Cerebellar cortex (tissue), 1 donor: ENCODE results near the gene ETNK2.

Experiments
- DNase-seq: peaks from one replicate; pipeline ENCODE4 v3.0.0-alpha.2; 2015; ENCODE audit warnings: low spot score

The ETNK2 gene

DNA sequence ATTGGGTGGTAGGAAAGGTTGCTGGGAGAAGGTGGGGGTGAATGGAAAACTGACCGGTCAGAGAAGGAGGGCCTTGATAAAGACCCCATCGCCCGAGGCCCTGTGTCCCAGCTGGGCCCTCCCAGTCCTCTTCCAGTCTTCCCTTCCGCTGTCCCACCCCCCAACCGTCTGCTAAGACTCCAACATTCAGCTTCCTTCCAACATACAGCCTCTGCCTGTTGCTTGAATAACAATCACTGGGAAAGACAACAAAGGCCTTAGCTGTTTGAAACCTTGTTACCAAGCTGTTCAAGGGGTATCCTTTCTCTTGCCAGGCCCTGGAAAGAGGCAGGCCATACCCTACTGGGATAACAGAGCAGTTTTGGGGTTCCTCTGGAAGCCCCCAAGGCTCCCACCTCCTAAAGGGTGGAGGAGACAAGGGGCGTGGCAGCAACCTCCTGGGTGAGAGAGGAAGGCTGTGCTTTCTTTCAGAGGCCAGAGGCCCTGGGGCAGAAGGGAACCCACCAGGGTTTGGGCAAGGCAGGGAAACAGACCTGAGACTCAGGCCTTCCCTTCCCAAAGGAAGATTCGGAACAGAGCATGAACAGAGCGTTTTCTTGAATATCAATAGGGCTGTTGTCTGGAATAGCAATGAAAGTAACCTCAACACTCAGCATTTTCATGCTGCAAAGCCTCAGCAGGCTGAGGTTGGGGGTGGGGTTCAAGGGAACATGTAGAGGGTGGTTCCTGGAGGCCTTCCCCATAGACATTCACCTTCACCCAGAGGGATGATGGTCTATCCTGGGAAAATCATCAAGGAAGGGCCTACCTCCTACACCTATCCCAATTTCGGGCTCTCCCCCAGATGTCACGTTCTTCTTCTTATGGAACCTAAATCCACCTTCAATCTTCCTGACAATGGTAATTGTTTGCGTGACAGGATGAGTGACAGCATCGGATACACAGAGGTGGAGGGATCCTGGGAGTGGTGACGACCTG is 4.1 kb downstream of the ETNK2 start:
- DNase-seq, result no peak

DNA sequence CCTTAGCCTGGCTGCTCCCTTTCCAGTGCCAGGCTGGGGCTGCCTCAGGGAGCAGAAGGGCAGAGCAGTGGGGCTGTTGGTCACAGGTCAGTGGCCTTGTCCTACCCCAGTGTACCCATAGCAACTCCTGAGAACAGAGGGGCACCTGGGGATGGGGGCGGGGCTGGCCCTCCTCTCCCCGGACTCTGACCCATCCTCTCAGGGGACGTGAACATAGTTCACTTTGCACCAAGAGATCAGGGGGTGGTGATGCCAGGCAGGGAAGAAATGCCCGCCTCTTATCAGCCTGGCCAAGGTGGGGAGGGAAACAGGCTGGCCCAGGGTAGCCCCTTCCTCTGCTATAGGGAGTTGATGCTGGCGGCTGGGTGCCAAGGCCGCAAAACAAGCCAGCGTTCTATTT is 4.9 kb downstream of the ETNK2 start:
- DNase-seq, result no peak

DNA sequence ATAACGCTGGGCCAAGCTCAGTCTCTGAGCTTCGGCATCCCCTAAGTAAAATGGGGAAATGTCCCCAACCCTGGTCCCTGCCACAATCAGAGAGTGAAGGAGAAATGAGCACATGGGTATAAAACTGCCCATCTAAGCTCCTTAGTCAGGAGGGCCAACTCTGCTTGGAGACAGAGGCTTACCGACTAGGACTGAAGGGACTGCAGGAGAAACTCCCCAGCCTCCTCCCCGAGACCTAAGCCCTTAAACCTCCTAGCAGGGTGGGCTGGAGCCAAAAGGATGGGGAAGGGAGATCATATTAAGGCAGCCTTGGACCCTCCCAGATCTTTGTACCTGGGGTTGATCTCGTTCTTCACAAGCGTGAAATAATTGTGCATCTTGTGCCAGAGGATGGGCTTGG is 5.5 kb downstream of the ETNK2 start:
- DNase-seq, result no peak

DNA sequence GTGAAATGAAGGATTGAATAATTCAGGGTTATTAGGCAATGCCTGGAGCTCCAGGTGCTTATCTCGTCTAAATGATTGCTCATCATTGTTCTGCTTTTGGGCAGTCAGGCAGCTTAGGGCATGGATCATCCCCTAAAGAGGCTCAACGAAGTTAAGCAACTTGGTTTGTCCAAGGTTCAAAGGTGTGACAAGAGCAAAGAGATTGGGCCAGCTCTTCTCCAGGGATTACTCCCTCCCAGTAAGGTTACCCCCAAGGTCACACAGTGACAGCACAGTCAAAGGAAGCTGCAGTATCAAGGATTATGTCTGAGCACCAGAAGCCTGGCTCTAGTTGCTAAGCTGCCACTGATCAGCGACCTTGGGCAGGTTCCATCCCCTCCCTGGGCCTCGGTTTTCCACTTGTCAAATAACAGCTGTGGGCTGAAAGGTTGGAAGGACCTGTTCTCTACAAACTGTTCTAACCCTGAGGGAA is 6.8 kb downstream of the ETNK2 start:
- no peak for DNase-seq

DNA sequence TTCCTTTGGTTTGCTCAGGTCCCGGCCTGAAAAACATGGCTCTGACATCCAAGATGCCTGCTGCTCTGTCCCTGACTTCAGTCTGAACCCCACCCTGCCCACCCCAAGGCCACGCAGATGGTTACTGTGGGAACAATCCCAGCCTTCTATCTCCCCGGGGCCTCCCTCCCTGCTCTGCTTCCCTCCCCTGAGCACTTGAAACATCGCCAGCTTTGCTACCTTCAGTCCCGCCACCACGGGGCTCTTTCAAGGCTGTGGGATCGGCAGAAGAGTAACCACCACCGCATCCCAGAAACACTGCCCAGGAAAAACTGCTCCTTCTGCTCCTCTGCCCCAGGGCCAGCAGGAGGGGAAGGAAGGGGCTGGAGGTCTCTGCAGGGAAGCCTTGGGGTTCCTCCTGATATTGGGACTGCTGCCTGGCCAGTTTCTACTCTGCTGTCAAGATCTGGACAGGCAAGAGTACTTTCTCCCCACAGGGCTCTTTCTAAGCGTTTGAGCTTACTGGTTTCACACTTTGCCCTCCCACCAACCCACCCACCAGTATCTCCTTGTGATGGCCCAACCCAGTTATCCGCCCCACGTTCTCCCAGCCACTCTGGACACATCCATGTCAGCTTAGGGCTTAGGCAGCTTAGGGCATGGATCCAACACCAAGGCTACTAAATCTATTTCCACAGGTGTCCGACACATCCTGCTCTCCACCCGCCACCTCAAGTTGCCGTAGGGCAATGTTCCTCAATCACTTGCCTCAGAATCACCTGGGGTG is 8.4 kb downstream of the ETNK2 start:
- no peak for DNase-seq

DNA sequence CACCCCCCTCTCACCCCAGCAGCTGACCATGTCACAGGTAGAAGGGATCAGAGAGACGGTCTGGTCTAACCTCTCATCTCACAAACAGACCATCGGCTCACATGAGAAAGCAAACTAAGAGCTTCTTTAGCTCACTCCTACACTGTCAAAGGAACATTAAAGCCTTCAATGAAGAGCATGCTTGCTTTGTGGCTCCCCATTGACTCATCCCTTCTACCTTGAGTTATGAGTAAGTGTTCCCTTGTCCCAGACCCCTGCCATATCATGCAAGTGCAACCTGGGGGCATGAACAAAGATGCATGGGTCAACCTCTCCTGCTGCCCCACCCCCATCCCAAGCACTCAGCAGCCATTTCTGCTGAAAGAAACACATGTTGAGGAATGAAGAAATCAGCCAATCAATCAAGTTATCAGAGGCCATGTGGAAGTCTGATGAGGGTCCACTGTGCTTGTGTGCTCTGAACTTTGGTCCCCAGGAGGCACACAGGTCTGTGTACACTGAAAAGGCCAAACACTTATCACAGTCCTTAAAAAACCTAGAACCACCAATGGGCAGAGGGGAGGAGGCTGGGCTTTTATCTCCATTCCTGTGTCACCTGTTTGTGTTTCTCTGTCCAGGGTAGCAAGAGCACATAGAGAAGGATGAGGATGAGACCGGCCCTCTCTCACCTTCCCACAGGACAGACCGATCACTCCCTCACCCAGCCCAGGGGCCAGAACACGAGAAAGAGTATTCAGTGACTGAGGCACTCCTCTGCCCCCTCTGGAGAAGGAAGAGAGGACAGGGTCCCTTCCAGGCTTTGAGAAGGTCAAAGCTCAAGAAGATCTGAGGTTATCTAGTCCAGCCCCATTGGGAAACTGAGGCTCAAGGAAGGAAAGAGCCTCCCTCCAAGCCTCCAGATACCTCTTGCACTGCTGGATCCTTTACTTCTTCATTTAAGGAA is 9.5 kb downstream of the ETNK2 start:
- DNase-seq, result no peak

DNA sequence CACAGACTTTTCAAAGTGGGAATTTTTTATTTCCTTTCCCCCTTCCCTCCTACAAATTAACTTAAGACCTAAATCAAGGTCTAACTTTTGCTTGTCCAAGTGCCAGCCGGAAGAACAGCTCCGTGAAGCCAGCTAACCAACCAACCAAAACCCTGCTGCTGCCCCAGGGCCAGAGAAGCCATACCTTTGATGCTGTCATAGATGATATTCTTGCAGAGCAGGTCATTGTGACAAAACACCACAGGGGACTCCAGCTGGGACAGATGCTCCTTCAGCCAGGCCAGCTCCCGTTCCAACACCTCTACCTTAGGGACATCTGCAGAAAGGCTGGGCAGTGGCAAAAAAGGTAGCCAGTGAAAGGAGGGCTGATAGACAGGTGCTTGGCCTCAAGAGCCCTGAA is 10.7 kb downstream of the ETNK2 start:
- DNase-seq, result no peak

DNA sequence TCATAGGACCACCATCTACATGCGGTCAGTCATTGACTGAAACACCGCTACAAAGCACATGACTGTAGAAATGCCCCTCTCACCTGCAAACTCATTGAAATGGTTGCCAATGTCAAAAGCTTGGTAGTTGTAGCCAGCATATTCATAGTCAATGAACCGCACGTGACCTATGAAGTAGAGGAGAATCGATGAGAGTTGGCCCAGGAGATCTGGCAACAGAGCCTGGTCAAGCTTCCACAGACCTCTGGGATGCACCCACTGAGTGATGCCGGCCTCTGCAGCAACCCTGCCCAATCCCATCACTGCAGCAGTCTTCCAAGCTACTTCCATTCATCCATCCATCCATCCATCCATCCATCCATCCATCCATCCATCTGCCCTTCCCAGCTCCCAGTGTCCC is 11.9 kb downstream of the ETNK2 start:
- DNase-seq, result no peak

DNA sequence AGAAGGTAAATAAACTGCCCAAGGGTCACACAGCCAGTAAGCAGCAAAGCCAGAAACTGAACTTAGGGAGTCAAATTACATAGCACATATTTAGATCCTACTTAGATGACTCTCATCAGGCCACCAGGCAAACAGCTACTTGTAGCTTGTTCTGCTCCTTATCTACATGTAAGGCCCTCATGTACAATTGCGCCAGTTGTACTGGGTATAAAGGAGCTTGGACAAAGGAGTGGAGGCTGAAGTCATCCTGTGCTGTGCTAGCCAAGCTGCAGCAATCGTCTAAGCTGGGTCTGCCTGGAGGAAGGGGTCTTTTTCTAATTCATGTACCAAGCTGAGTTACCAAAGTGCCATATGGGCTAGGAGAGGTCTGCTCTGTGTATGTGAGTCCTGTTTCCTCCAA is 12.8 kb downstream of the ETNK2 start:
- no peak for DNase-seq

DNA sequence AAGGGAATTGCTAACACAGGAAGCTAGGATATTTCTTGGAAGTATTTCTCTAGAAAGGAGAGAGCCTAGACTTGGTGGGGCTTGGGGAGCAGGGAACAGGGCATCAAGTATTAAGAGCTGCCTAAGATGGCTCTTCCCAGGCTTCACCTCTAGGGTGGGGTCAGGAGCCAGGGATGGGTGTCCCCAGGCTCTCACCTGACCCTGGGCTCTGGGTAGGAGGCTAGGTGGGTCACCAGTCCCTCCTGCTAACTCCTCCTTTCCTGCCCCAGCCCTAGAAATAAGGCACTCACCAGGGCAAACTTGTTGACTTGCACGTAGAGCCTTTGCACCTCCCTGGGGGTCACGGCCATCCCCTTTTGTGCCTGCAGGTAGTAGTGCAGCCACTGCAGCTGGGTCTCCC is 15.0 kb downstream of the ETNK2 start:
- DNase-seq, result no peak

DNA sequence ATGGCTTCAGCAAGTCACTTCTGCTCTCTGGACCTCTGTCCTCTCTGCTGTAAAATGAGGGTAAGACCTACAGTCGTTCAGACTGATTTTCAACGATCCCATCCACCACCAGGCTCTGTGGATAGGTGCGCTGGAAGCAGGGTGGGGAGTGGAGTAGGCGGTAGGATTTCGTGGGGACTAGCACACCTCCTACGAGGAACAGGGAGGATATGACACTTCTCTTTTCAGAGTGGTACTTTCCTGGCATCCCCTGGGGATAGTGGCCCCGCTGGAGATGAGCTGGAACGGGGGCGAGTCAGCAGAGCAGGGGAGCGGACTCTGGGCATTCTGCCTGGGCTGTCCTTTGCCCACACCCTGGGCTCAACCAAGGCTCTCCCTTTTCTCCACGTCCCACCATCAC is 17.7 kb downstream of the ETNK2 start:
- DNase-seq, result no peak

DNA sequence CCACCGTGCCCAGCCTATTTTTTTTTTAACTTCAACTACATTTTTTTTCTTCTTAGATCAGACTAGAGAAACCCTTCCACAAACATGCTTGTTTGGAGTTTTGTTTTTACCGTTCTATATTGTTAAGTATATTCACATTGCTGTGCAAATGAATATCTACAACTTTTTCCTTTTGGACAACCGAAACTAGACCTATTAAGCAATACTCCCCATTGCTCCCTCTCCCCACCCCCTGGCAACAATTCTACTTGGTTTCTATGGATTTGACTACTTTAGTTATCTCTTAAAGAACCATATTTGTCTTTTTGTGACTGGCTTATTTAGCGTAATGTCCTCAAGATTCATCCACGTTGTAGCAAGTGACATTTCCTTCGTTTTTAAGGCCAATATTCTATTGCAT is 19.1 kb downstream of the ETNK2 start:
- no peak for DNase-seq

DNA sequence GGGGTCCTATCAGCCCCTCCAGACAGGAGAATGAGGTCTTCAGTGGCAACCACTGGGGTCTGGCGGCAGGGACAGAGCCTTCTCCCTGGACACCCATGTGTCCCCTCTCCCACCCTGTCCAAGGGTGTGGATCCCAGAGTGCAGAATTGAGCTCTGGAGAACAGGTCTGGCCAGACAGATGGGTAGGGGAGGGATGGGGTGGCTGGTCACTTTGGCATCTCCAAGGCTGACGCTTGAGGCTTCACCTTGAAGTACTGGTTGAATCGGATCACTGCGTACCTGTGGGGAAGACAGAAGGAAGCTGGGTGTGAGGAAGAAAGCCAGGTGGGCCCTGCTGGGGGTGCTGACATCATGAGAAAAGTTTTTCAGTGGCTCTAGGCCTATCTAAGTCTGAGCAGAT is 19.9 kb downstream of the ETNK2 start:
- DNase-seq, result no peak

DNA sequence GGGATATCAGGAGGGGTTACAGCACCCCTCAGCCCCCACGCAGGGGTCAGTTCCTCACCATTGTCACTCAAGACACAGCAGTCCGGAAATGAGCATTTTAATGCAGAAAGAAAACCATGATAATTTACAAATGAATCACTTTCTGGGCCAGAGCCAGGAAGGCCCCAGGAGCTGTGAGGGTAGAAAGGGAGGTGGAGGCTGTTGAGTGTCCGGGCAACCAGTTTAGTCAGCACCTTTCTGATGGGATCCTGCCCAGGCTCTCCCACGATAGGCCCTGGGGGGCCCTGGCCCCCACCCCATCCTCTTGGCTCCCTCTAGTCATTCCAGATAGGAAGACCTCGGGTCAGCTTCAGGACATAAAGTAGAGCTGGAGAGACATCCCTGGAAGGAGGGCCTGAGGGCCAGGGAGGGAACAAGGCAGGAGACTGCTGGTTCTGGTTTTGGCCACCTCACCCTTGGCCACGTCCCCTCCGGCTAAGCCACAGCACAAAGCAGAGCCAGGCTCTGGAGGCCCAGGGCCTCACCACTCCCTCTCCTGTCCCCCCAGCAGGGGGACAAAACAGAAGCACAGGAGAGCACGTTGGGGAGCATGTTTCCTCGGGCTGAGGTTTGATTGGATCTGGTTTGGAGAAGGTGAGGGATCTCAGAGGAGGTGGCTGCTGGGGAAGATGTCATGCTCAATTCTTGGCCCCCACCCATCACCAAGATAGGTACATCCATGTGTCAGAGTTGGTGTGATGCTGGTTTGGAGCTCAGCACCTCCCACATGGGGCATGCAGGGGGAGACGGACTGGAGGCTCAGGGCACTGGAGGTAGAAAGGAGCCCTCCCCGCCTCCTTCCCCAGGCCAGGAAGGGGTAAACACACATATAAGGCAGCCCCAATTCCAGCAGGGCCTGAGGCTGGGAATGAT is 20.6 kb downstream of the ETNK2 start:
- no peak for DNase-seq

DNA sequence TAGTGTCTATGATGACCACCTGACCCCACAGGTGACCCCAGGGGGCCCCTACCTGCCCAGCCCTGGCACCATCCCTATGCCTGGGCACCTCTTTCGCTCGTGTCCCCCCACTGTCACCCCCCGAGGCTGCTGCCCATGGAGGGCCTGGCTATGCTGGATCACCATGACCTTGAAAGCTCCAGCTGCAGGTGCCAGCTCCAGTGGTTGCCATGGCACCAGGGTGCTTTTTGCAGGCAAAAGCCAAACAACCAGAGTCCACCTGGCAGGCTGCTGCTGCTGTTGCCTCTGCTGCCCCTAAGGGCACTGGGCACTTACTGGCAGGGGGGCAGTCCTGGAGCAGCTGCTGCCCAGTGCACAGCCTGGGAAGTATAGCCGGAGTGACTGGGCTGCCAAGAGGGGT is 21.7 kb downstream of the ETNK2 start:
- no peak for DNase-seq

DNA sequence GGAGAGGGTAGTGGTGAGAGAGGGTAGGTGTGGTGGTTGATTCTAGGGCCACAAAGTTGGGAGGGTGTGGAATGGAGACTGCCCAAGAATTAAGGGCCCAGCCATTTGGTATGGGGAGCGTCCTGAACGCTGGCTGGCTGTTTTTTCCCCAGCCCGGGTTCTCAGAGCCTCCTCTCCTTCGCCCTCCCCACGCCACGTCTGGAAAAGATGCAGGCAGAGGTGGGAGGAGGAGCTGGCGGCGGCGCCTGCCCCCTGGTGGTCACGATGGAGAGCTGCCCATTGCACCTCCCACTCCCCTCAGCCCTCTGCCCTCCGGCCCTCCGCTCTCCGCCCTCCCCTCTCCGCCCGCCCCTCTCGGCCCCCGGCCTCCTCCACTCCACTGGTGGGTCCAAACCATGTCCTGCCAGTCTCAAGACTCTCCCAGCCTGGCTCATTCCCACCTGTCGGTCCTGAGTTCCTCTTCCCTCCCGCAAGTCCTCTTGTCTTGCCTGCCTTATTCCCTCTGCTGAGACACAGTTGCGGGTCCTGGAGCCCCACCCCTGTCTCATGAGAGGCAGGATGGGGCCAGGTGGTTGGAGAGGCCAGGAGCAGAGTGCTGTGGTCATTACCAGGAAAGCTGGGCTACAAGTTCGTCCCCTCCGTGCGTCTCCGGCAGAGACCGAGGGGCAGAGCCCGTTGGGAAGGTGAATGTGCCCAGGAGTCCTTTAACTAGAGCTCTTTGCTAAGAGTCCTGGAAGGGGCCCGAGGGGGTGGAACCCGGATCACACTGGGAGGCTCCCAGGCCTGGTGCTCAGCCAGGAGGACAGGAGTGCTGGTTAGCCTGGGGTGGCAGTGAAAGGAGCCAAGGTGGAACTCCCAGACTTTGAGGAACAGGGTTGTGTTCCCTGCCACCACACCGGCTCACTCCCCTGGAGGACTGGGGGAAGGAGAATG is 22.6 kb downstream of the ETNK2 start:
- DNase-seq, result peak; percentile 67

DNA sequence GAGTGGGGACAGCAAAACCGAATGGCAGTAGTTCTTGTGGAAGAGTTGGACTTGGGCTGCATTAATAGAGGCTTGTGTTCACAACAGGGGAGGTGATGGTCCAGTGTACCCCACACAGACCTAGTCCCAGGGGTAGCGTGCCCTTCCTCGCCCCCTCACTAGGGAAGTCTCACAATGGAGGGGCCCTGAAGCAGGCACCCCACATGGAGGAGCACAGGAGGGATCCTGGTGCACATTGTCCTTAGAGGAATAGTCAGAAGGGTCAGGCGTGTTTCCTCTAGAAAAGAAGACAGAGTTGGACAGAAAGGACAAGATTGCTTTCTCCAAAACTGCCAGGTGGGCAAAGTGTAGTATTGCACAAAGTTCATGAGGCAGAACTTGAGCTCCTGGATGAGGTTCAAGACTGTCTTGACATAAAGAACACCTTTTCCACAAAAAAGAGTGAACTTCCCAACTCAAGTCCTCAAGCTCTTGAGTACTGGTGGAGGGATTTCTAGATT is 23.3 kb downstream of the ETNK2 start:
- no peak for DNase-seq

DNA sequence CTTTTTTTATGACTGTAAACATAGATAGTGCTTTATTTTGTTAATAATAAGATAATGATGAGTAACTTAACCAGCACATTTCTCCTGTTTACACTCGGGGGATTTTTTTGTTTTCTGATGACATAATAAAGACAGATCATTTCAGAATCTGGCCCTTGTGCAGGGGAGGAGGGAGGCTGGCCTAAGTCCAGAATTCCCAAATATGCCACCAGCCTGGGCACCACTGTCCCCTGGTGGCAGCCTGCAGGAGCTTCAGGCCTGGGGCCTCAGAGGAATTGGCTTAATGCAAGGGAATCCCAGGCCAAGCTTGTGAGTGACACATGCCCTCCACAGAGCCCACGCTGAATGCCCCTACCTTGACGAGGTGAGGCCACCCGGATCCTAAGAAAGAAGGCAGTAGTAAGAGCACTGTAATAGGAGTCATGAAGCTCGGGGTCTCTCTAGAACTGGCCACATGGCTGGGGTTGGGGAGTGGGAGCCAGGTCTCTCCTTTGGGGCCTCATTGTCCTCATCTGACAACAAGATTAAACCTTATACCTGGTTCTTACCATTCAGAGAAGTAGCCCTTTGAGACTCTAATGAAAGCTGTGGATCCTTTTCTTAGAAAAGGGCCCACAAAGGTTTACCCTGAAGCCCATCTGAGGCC is 24.1 kb downstream of the ETNK2 start:
- peak; percentile 61 for DNase-seq

DNA sequence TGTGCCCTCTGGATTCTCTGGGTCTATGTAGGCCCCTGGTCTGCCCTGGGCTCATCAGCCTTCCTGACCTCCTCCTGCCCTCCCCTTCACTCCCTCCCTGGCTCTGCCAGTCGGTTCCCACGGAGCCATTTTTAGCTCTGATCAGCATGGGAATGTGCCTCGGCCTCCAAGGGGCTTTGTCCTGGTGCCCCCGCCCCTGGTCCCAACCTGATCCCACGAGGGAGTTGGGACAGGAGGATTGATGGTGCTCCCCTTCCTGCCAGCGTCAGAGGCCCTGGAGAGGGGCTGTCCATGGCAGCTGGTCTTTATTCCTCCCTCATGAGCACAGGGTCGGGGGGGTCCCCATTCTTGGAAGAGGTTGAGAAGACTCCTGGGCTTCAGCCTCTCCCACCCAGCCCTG is 24.9 kb downstream of the ETNK2 start:
- no peak for DNase-seq
